ENCODE results near the gene LLCFC1.

LLCFC1 gene

GRCh38 chr7:142941541-142941940, 2.3 kb downstream of the LLCFC1 start:
- no peak for TF ChIP-seq GATA3 (IDR thresholded peaks at IDR 0.05; ENCODE audit: low read depth, low read length)
- no peak for TF ChIP-seq GATA2 (IDR thresholded peaks at IDR 0.05; ENCODE audit: low read depth, low read length)

DNA sequence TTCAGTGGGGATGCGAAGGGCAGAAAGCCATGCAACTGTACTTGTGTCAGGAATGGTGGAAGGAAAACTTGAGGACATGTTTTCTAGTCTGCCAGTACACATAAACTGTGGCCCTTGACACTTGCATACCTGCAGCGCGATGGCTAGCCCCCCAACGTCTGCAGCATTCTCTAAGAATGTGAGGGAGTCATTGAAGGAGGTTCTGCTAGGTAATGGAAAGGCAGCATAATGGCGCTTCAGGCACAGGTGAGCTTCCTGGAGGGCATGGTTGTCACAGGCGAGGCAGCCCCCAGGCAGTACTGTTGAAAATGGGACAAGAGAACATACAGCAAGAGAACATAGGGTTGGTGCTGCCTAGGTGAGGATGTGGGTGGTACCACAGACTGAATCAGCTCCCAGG, 3.5 kb downstream of the LLCFC1 start:
- TF ChIP-seq GATA2 (IDR thresholded peaks at IDR 0.05; ENCODE audit: low read depth, low read length) (no peak), GATA3 (IDR thresholded peaks at IDR 0.05; ENCODE audit: low read depth, low read length) (no peak)

DNA sequence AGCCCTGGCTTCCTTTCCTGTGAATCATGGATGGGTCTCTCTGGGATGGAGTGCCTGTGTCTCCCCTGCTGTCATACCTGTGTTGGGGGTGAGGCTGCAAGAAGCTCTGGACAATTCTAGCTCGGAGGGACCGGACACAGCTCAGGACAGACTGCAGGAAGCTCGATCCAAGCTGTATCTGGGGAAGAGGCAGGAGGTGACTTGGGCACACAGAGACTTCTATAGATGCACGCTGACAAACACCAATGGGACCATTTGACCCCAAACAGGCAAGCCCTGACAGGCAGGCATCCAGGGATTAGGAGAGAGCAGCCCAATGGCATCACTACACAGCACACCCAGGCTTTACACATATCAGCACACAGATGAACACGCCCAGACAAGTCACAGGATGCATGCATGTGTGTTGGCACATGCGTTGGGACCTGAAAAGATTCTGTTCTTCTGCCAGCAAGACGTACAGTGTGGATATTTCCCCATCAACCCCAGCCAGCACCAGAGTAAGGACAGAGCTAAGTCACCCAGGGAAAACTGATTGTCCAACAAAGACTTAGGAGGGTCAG, 4.5 kb downstream of the LLCFC1 start:
- TF ChIP-seq GATA3 (IDR thresholded peaks at IDR 0.05; ENCODE audit: low read depth, low read length) (no peak), GATA2 (IDR thresholded peaks at IDR 0.05; ENCODE audit: low read depth, low read length) (no peak)

DNA sequence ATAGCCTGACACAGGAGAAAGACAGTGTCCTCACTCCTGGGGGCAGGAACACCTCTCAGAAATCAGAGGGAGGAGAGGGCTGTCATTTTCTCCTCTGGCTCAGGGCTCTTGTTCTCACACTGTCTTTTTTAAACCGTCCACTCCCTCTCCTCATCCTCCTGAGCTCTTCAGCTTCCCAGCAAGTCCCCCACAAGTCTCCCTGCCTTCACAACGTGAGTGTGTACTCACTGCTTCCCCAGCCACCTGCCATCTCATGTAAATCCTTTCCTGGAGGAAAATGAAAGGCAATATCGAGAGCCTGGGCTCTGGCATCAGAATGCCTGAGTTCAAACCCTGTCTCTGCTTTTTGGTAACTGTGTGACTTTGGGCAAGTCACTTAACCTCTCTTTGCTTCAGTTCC, 5.7 kb downstream of the LLCFC1 start:
- no peak for TF ChIP-seq GATA2 (IDR thresholded peaks at IDR 0.05; ENCODE audit: low read depth, low read length)
- TF ChIP-seq GATA3 (IDR thresholded peaks at IDR 0.05; ENCODE audit: low read depth, low read length), result no peak

- no peak for TF ChIP-seq GATA2 (IDR thresholded peaks at IDR 0.05; ENCODE audit: low read depth, low read length)
- no peak for TF ChIP-seq GATA3 (IDR thresholded peaks at IDR 0.05; ENCODE audit: low read depth, low read length)
These were observed 9.3 kb downstream of the LLCFC1 start for GRCh38 chr7:142948603-142949002.

DNA sequence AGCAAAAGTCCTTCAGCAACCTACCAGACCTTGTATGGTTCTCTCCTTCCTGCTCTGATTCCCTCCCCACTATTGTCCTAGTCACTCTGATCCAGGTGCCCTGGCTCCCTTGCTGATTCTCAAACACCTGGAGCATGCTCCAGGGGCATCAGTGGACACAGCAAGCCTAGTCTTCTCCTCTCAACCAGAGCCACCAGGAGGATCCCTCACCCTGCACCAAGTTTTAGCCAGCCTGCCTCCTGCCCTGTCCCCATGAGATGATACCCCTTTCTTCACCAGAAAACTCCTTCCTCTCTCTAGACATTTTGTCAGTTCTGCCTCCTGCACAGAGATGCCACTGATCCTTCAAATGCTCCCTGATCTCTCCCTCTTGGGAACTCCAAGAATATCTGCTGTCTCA, 11.0 kb downstream of the LLCFC1 start:
- TF ChIP-seq GATA3 (IDR thresholded peaks at IDR 0.05; ENCODE audit: low read depth, low read length) (no peak), GATA2 (IDR thresholded peaks at IDR 0.05; ENCODE audit: low read depth, low read length) (no peak)

DNA sequence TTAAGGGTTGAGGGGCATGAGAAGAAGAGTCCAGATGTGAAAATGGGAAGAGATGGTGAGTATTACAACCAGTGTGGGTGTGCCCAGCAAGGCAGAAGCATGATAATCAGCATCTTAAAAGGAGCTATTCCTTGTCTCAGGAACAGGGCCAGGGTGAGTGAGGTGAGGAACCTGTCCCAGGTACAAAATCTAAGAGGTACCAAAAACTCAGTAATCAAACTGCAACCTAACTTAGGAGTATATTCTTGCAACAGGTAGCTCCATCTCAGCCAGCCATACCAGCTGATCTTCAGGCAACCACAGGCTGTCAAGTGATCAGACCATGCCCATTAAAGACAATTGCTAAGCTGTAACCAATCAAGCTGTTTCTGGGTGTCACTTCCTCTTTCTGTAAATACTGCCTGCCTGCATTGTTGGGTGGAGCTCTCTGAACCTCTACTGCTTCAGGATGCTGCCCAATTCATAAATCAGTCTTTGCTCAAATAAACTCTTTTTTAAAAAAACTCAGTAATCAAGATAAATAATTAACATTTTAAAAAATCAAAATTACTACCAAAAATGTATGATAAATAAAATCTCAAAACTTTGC, 15.5 kb downstream of the LLCFC1 start:
- no peak for TF ChIP-seq GATA3 (IDR thresholded peaks at IDR 0.05; ENCODE audit: low read depth, low read length)
- TF ChIP-seq GATA2 (IDR thresholded peaks at IDR 0.05; ENCODE audit: low read depth, low read length), result no peak

DNA sequence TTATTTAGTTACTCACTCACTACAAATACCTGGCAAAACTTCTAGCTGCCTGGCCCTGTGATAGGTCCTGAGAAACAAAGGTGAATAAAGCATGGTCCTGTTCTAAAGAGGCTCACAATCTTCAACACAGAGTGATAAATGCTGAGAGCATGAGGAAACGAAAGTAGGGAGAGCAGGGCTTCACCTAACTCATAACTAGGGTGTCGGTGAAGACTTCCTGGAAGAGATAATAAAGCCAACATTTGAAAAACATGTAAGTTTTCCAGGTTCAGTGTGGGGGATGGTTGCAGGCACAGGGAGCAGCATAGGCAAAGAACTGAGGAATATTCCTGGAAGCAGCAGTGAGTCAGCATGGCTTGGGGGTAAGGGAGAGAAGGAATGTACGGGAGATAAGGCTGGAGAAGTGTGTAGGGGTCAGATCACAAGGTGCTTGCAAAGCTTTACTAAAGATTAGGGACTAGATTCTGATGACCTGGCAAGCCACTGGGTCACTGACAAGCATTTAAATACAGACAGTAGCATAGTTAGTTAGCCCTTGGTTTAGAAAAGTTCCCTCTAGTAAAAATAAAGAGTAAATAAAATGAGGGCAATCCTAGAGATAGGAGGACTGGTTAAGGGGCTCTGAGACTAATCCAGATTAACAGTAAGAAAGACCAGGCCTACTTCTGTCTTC, 17.8 kb downstream of the LLCFC1 start:
- TF ChIP-seq GATA3 (IDR thresholded peaks at IDR 0.05; ENCODE audit: low read depth, low read length), result no peak
- no peak for TF ChIP-seq GATA2 (IDR thresholded peaks at IDR 0.05; ENCODE audit: low read depth, low read length)

GRCh38 chr7:142957723-142958122, 18.4 kb downstream of the LLCFC1 start:
- TF ChIP-seq GATA2 (IDR thresholded peaks at IDR 0.05; ENCODE audit: low read depth, low read length), result no peak
- no peak for TF ChIP-seq GATA3 (IDR thresholded peaks at IDR 0.05; ENCODE audit: low read depth, low read length)

- TF ChIP-seq GATA2 (IDR thresholded peaks at IDR 0.05; ENCODE audit: low read depth, low read length) (no peak), GATA3 (IDR thresholded peaks at IDR 0.05; ENCODE audit: low read depth, low read length) (no peak)
These were observed 19.9 kb downstream of the LLCFC1 start for GRCh38 chr7:142959202-142959601.

DNA sequence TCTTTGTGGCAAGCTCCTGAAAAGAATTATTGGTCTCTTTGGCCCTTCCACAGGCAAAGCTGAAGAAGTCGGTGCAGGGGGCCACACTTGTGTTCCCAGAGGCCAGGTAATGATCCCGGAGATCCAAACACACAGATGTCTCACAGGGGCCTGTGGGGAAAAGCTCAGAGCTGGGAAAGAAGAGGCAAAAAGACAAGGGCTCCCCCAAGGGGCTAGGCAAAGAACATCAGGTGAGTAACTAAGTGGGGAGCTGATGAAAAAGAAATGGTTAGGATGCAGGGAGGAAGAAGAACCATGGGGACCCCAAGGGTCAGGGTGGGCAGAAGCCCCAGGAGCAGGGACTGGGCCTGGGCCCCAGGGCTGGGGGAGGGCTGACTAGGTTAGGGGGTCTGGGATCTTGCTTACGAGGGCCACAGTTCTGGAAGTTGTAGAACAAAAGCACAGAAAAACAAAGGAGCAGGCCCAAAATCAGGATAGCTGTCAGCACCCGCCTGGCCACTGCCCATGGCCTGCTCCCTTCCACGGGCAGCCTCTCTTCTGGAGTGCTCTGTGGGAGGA, 21.8 kb downstream of the LLCFC1 start:
- no peak for TF ChIP-seq GATA2 (IDR thresholded peaks at IDR 0.05; ENCODE audit: low read depth, low read length)
- no peak for TF ChIP-seq GATA3 (IDR thresholded peaks at IDR 0.05; ENCODE audit: low read depth, low read length)

- no peak for TF ChIP-seq GATA2 (IDR thresholded peaks at IDR 0.05; ENCODE audit: low read depth, low read length)
- no peak for TF ChIP-seq GATA3 (IDR thresholded peaks at IDR 0.05; ENCODE audit: low read depth, low read length)
These were observed 22.3 kb downstream of the LLCFC1 start for GRCh38 chr7:142961595-142961972.

DNA sequence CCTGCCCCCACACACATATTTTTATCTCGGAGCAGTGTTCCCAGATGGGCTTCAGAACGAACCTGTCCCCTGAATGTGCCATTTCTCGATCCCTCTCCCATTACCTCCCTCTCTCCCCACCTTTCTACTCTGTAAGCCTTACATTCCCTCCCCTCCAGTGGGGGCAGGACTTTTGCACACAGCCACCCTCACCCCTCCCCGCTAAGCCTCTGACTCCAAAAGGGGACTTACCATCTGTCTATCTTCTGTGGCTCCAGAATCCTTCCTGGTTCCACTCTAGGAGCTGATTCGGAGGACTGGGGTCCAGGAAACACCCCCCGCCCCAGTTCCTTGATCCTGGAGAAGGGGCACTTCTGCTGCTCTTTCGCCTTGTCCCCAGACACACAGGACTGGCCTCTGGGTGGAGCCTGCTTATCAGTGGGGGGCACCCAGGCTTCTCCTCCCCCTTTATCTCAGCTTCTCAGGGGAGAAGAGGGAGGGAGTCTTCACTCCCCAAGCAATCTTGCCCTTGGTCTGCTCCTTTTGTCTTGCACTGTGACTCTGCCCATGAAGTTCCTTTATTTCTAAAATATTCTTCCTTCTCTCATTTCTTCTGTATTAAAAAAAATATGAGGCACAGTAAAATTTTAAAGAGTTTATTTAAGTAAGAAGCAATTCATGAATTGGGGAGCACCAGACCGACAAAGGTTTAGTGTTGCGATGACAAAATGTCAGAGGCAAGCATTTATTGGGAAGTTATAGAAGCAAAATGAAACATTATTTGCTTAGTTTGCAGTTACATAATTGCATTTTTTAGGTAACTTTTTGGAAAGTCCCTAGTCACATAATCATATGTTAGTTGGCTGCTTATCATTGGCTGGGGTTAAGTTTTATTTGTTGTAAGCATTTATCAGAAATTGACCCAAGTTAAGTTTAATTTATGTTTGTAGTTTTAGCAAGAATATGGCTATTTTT, 23.0 kb downstream of the LLCFC1 start, which contains the start of gene KEL:
Gene KEL (minus strand): TSS at position 391 of the 954 bp plus-strand sequence. CDS start 157 bp downstream, at position 234.
- TF ChIP-seq GATA2 (IDR thresholded peaks at IDR 0.05; ENCODE audit: low read depth, low read length) (no peak), GATA3 (IDR thresholded peaks at IDR 0.05; ENCODE audit: low read depth, low read length) (no peak)

DNA sequence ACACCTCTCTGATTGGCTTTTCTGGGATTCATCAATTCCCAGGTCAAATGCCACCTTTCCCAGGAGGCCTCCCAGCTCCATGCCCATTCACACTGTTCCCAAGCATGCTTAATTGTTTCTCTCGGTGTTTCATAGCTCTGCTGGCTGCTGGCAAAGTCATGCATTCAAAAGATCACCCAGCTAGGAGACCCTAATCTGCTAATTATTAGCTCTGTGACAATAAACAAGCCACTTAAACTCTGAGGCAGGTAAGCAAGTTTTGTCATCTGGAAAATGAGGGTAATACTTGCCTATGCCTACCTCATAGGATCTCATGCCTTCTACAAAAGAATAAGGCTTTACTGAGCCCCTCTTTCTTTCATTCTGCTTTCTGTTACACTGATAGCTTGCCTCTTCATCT, 23.7 kb downstream of the LLCFC1 start:
- TF ChIP-seq GATA2 (IDR thresholded peaks at IDR 0.05; ENCODE audit: low read depth, low read length) (no peak), GATA3 (IDR thresholded peaks at IDR 0.05; ENCODE audit: low read depth, low read length) (no peak)

Measured in SH-SY5Y (cell line).